Gastroesophageal sphincter (tissue), 3 donors: ENCODE measurements around the gene GPR78.
"Not testable (repeated sequence)": the region's sequence is repeated elsewhere in the genome, so short reads cannot be mapped to it uniquely, and the experiment has no call there.

Experiments
- CTCF ChIP-seq, 4 experiments: fragments of 200-600 bp in 2 of 4; fragments of 450-650 bp in 2 of 4; sonication (generic) in 1 of 4; IDR thresholded peaks; one replicate each; pipeline ENCODE4 v1.5.1; 2017 to 2019; ENCODE audit warnings: antibody characterized with exemption in 4 of 4, mild to moderate bottlenecking in 2 of 4, moderate library complexity in 2 of 4
- EP300 ChIP-seq: sonication (generic); formaldehyde crosslinking; IDR thresholded peaks from one replicate; pipeline ENCODE4 v1.6.1; 2017; ENCODE audit warnings: antibody characterized with exemption, mild to moderate bottlenecking
- POLR2A ChIP-seq, 2 donors: fragments of 450-650 bp; IDR thresholded peaks; one replicate each; pipeline ENCODE4 v1.6.1; 2017; ENCODE audit warnings: antibody characterized with exemption in 2 of 2, mild to moderate bottlenecking in 2 of 2, moderate library complexity in 1 of 2
- POLR2AphosphoS5 ChIP-seq: sonication (generic); formaldehyde crosslinking; IDR thresholded peaks from one replicate; pipeline ENCODE4 v1.6.1; 2017; ENCODE audit warnings: antibody characterized with exemption

GRCh38 chr4:8624601-8625272, 44.5 kb downstream of the GPR78 start:
- not testable (repeated sequence) for TF ChIP-seq CTCF (IDR thresholded peaks at IDR 0.05); POLR2AphosphoS5; POLR2A (IDR thresholded peaks at IDR 0.05); EP300
